ENCODE results near the gene NRG2.

NRG2 gene

GRCh38 chr5:139829471-139829870, 213.6 kb downstream of the NRG2 start:
- DNase-seq = no peak

- DNase-seq = no peak
Observed at GRCh38 chr5:139828207-139828895, 214.7 kb downstream of the NRG2 start.

GRCh38 chr5:139825690-139826089, 217.4 kb downstream of the NRG2 start:
- DNase-seq = no peak

- DNase-seq = no peak
Observed at GRCh38 chr5:139823757-139824355, 219.2 kb downstream of the NRG2 start.

GRCh38 chr5:139822553-139823425, 220.3 kb downstream of the NRG2 start:
- no peak for DNase-seq

GRCh38 chr5:139821806-139822552, 221.1 kb downstream of the NRG2 start:
- no peak for DNase-seq

GRCh38 chr5:139820606-139821005, 222.5 kb downstream of the NRG2 start:
- DNase-seq = no peak

GRCh38 chr5:139820130-139820529, 223.0 kb downstream of the NRG2 start:
- DNase-seq = no peak

- DNase-seq = no peak
Observed at GRCh38 chr5:139817970-139818369, 225.1 kb downstream of the NRG2 start.

GRCh38 chr5:139817362-139817761, 225.7 kb downstream of the NRG2 start:
- DNase-seq = no peak

- no peak for DNase-seq
Observed at GRCh38 chr5:139816566-139816965, 226.5 kb downstream of the NRG2 start.

- no peak for DNase-seq
Observed at GRCh38 chr5:139814704-139815280, 228.3 kb downstream of the NRG2 start.

GRCh38 chr5:139814191-139814601, 228.9 kb downstream of the NRG2 start:
- DNase-seq = no peak

GRCh38 chr5:139812836-139813805, 230.0 kb downstream of the NRG2 start:
- no peak for DNase-seq

- no peak for DNase-seq
Observed at GRCh38 chr5:139812323-139812722, 230.8 kb downstream of the NRG2 start.

- DNase-seq = no peak
Observed at GRCh38 chr5:139811274-139811607, 231.9 kb downstream of the NRG2 start.

GRCh38 chr5:139810341-139811273, 232.5 kb downstream of the NRG2 start:
- DNase-seq = no peak

- no peak for DNase-seq
Observed at GRCh38 chr5:139809331-139809810, 233.7 kb downstream of the NRG2 start.

- DNase-seq = no peak
Observed at GRCh38 chr5:139808481-139809330, 234.4 kb downstream of the NRG2 start.
